Natural killer cell (primary cell): ENCODE results near the gene TP53RK. TPM values are rescaled to one million over a fixed set of nuclear protein-coding genes. Genes with fewer than 3 reads are reported as not detected.

Experiments used
- ATAC-seq, 3 donors: fragments of 150-1000 bp in 2 of 3; fragments of 200-7000 bp in 1 of 3; cut with Tn5 transposase; 1 replicate in 1 of 3; 2 replicates in 2 of 3; pipeline ENCODE4 v1.10.0; 2021; ENCODE audit warnings: mild to moderate bottlenecking in 2 of 3, moderate library complexity in 2 of 3
- DNase-seq, 2 donors: peaks; one replicate each; pipeline versions ENCODE4 v3.0.0 to v3.0.0-alpha.2; 2013 to 2021; ENCODE audit warnings: mixed read lengths in 1 of 2
- H3K27ac ChIP-seq: one replicate; pipeline ENCODE4 v1.5.1; 2013; ENCODE audit warnings: mild to moderate bottlenecking, low read length
- H3K27me3 ChIP-seq: one replicate; pipeline ENCODE4 v1.6.1; 2013; ENCODE audit warnings: low read length; ENCODE audit not compliant: control insufficient read depth, insufficient read depth
- H3K36me3 ChIP-seq: one replicate; pipeline ENCODE4 v1.6.1; 2013; ENCODE audit warnings: low read length; ENCODE audit not compliant: control insufficient read depth, insufficient read depth
- H3K4me1 ChIP-seq: one replicate; pipeline ENCODE4 v1.6.1; 2013; ENCODE audit warnings: low read length; ENCODE audit not compliant: control insufficient read depth, insufficient read depth
- H3K4me3 ChIP-seq: one replicate; pipeline ENCODE4 v1.5.1; 2013; ENCODE audit warnings: low read length
- H3K9me3 ChIP-seq: one replicate; pipeline ENCODE4 v1.6.1; 2013; ENCODE audit warnings: low read length; ENCODE audit not compliant: control insufficient read depth, insufficient read depth
- H3K27ac Mint-ChIP-seq, 2 donors: one replicate each; pipeline ENCODE4 v1.8.0; 2022; ENCODE audit warnings: mild to moderate bottlenecking in 2 of 2, mixed read lengths in 2 of 2, moderate library complexity in 1 of 2
- H3K27me3 Mint-ChIP-seq, 2 donors: one replicate each; pipeline ENCODE4 v1.8.0; 2022; ENCODE audit warnings: low read depth in 2 of 2, mixed read lengths in 2 of 2
- H3K36me3 Mint-ChIP-seq: one replicate; pipeline ENCODE4 v1.8.0; 2022; ENCODE audit warnings: mixed read lengths
- H3K4me1 Mint-ChIP-seq, 2 donors: one replicate each; pipeline ENCODE4 v1.8.0; 2022; ENCODE audit warnings: mixed read lengths in 2 of 2
- H3K4me3 Mint-ChIP-seq: one replicate; pipeline ENCODE4 v1.8.0; 2022; ENCODE audit warnings: mild to moderate bottlenecking, moderate library complexity, mixed read lengths
- H3K9me3 Mint-ChIP-seq, 2 donors: one replicate each; pipeline ENCODE4 v1.8.0; 2022; ENCODE audit warnings: mixed read lengths in 2 of 2
- WGBS: methylation state at CpG from one replicate; pipeline ENCODE4 v1.1.7; 2013; ENCODE audit warnings: missing lambda C conversion rate; ENCODE audit not compliant: insufficient coverage; 5-methylcytosine and 5-hydroxymethylcytosine counted together
- intact Hi-C: fragments of 100-400 bp; cut with micrococcal nuclease; formaldehyde crosslinking; loops from one replicate; pipeline ENCODE4 v1.14.2; 2022
- total RNA-seq, 4 donors: library from RNA; stranded (reverse); fragments of 120-200 nt in 1 of 4; gene quantifications; one replicate each; pipeline versions ENCODE4 v1.2.3 to v1.2.4, GENCODE V29; 2013 to 2022
- TF ChIP-seq, protein P1 (sequence below): fragments of 200-600 bp; IDR thresholded peaks from one replicate; pipeline ENCODE4 v1.8.0; 2022; ENCODE audit warnings: antibody characterized with exemption

The TP53RK gene
- total RNA-seq, 3 donors from 2014 or later (not counting 1 experiment from before 2014, with no cell fraction given) = 5.0 to 10.4 (median 7.8) TPM

DNA sequence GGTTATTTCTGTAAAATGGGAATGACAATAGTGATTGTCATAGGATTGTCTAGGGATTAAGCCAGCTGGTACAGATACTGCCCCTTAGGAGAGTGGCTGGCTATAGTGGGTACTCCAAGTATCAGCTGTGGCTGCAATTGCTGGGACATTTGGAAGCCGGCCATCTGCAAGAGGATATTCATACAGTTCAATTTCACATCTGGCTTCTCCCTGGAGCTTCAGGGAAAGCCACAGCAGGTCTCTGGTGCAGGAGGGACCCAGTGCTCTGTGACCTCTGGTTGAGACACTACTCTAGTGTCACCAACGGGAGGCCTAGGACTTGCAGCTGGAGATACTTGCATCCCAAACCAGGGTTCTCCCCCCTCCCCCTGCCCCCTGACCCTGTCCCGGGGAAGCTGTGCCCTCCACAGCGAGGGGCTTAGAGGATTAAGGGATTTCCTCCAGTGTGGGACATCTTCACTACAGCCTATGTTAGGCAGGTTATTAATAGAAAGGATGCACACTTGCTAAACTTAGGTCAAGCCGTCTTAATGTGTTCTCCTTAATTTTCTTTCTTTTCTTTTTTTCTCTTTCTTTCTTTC lies 22.9 kb upstream of the TP53RK start:
- DNase-seq (no peak), ATAC-seq (no peak)
- H3K4me1 Mint-ChIP-seq = peaks cover 14 to 17% of the 10 kb centered on the region in 2 donors
- no peaks in the 10 kb centered on the region for H3K9me3 Mint-ChIP-seq
- H3K27ac ChIP-seq = no peak overlapping the region
- no peaks in the 10 kb centered on the region for H3K27me3 ChIP-seq
- no peak overlapping the region for H3K27ac Mint-ChIP-seq
- H3K4me1 ChIP-seq = peaks cover 8% of the 10 kb centered on the region
- TF ChIP-seq, protein P1, sequence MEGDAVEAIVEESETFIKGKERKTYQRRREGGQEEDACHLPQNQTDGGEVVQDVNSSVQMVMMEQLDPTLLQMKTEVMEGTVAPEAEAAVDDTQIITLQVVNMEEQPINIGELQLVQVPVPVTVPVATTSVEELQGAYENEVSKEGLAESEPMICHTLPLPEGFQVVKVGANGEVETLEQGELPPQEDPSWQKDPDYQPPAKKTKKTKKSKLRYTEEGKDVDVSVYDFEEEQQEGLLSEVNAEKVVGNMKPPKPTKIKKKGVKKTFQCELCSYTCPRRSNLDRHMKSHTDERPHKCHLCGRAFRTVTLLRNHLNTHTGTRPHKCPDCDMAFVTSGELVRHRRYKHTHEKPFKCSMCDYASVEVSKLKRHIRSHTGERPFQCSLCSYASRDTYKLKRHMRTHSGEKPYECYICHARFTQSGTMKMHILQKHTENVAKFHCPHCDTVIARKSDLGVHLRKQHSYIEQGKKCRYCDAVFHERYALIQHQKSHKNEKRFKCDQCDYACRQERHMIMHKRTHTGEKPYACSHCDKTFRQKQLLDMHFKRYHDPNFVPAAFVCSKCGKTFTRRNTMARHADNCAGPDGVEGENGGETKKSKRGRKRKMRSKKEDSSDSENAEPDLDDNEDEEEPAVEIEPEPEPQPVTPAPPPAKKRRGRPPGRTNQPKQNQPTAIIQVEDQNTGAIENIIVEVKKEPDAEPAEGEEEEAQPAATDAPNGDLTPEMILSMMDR = no peak
- H3K36me3 ChIP-seq = no peaks in the 10 kb centered on the region
- intact Hi-C loops = no loop called here
- 84% methylated on average over 3 of the region's 5 CpGs for WGBS
- H3K36me3 Mint-ChIP-seq = no peaks in the 10 kb centered on the region
- H3K4me3 ChIP-seq = no peak overlapping the region
- no peak overlapping the region for H3K4me3 Mint-ChIP-seq
- peaks cover 25% of the 10 kb centered on the region in 2 donors for H3K27me3 Mint-ChIP-seq
- H3K9me3 ChIP-seq = no peaks in the 10 kb centered on the region

DNA sequence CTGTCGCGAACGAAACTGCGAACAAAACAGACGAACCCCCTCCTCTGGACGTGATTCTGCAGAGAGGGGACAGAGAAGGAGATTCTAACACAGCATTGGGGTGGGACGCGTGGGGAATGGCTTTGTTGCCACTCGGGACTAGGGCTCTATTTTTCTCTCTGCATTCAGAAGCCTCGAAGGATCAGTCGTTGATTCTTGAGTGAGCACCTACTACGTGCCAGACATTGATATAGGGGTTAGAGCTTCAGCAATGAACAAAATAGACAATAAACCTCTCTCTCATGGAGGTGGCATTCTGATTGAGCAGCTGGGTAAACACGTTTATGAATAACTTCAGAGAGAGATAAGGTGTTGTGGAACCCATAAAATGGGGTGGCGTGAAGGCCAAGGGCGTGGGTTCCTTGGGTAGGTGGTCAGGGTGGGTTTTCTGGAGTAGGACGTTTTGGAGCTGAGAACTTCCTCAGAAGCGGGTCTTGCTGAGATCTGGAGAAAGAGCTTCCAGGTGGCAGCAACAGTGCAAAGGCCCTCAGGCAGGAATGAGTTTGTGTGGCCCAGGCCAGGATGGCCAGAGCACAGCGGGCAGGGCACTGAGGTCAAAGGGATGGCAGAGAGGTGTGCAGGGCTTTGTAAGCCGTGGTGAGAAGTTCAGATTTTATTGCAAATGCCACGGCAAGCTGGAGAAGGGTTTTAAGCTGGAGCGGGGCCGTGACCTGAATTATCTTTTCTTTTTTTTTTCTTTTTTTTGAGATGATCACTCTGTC lies 21.1 kb upstream of the TP53RK start:
- TF ChIP-seq, protein P1 = no peak
- no peaks in the 10 kb centered on the region for H3K9me3 Mint-ChIP-seq
- H3K27ac Mint-ChIP-seq = peak overlapping the region in 1 of 2 donors; percentile 82
- intact Hi-C loops = no loop called here
- H3K4me3 Mint-ChIP-seq = peak overlapping the region; percentile 88
- Histone ChIP-seq H3K27ac (no peak overlapping the region), H3K4me3 (peak overlapping the region; percentile 20), H3K27me3 (no peaks in the 10 kb centered on the region), H3K36me3 (no peaks in the 10 kb centered on the region), H3K4me1 (peaks cover 8% of the 10 kb centered on the region), H3K9me3 (no peaks in the 10 kb centered on the region)
- WGBS = 45% methylated on average over 22 of the region's 22 CpGs
- no peak for DNase-seq
- H3K4me1 Mint-ChIP-seq = peaks cover 14 to 17% of the 10 kb centered on the region in 2 donors
- no peaks in the 10 kb centered on the region for H3K36me3 Mint-ChIP-seq
- H3K27me3 Mint-ChIP-seq = peaks cover 24% of the 10 kb centered on the region in 2 donors
- ATAC-seq = no peak

- no peak within 1 kb of the TSS for H3K27ac ChIP-seq
- H3K4me1 ChIP-seq = peaks cover 8% of the 10 kb centered on the region
- no peaks in the 10 kb centered on the region for H3K27me3 ChIP-seq
- no peaks in the 10 kb centered on the region for H3K36me3 ChIP-seq
- peaks cover 14 to 17% of the 10 kb centered on the region in 2 donors for H3K4me1 Mint-ChIP-seq
- H3K36me3 Mint-ChIP-seq = no peaks in the 10 kb centered on the region
- WGBS = 3% methylated on average over 67 of the region's 67 CpGs
- peak within 1 kb of the TSS; percentile 20 for H3K4me3 ChIP-seq
- peaks cover 19 to 22% of the 10 kb centered on the region in 2 donors for H3K27me3 Mint-ChIP-seq
- TF ChIP-seq, protein P1 = no peak
- H3K9me3 ChIP-seq = no peaks in the 10 kb centered on the region
- ATAC-seq = peak; percentile 73 to 84 (median 78)
- intact Hi-C loops = no loop called here
- H3K27ac Mint-ChIP-seq = peak within 1 kb of the TSS; percentile 25 to 82
- peak within 1 kb of the TSS; percentile 91 for H3K4me3 Mint-ChIP-seq
- peak in 1 of 2 donors; percentile 20 for DNase-seq
- no peaks in the 10 kb centered on the region for H3K9me3 Mint-ChIP-seq
These were observed 20.4 kb upstream of the TP53RK start, which contains the start of gene SLC2A10 for GRCh38 chr20:46709459-46710152. Gene SLC2A10, plus strand, starts transcription at chr20:46709649. Its CDS starts 88 bp downstream, at chr20:46709737.
